HCT116 (cell line): ENCODE measurements around the gene DIP2C.

Experiments used
- EGR1 ChIP-seq: IDR thresholded peaks from 2 replicates; pipeline ENCODE4 v1.6.1; 2012; ENCODE audit warnings: low read depth
- ELF1 ChIP-seq: IDR thresholded peaks from 2 replicates; pipeline ENCODE4 v1.6.1; 2012; ENCODE audit warnings: low read depth, borderline replicate concordance
- EZH2 ChIP-seq: fragments of 200-600 bp; sonication (generic); IDR thresholded peaks from 2 replicates; pipeline ENCODE4 v1.6.1; 2017; ENCODE audit warnings: antibody characterized with exemption, mixed run types
- JUND ChIP-seq: IDR thresholded peaks from 2 replicates; pipeline ENCODE4 v1.6.1; 2012
- POLR2A ChIP-seq: IDR thresholded peaks from 2 replicates; pipeline ENCODE4 v1.7.0; 2011; ENCODE audit warnings: borderline replicate concordance; ENCODE audit not compliant: insufficient read depth, insufficient read length; ENCODE audit errors: extremely low read depth
- POLR2AphosphoS5 ChIP-seq: IDR thresholded peaks from 2 replicates; pipeline ENCODE4 v1.6.1; 2011; ENCODE audit warnings: mild to moderate bottlenecking, low read depth, low read length, moderate library complexity
- SIN3A ChIP-seq: IDR thresholded peaks from 2 replicates; pipeline ENCODE4 v1.6.1; 2012; ENCODE audit warnings: low read depth
- YY1 ChIP-seq: IDR thresholded peaks from 2 replicates; pipeline ENCODE4 v1.6.1; 2011; ENCODE audit warnings: low read length, low read depth, moderate library complexity, mild to moderate bottlenecking; ENCODE audit not compliant: insufficient replicate concordance; ENCODE audit errors: extremely low read depth
- ZFX ChIP-seq: fragments of 450-650 bp; IDR thresholded peaks from 2 replicates; pipeline ENCODE4 v1.6.1; 2017
- ZNF274 ChIP-seq: fragments of 200-500 bp; sonication (Bioruptor generic); IDR thresholded peaks from 2 replicates; pipeline ENCODE4 v1.6.1; 2014; ENCODE audit warnings: mild to moderate bottlenecking, low read depth, low read length, inconsistent platforms
- TF ChIP-seq, protein P1 (sequence below): IDR thresholded peaks from 2 replicates; pipeline ENCODE4 v1.6.1; 2012; ENCODE audit warnings: low read depth
- TF ChIP-seq, protein P2 (sequence below), 3 experiments: fragments of 200-600 bp in 1 of 3; sonication (generic) in 1 of 3; IDR thresholded peaks in 2 of 3; conservative IDR thresholded peaks in 1 of 3; 2 replicates each; pipeline ENCODE4 v1.5.1; 2012 to 2017; ENCODE audit warnings: low read depth in 2 of 3, low read length in 2 of 3, antibody characterized with exemption in 1 of 3, borderline replicate concordance in 1 of 3, control low read depth in 1 of 3, mild to moderate bottlenecking in 1 of 3, mixed read lengths in 1 of 3, mixed run types in 1 of 3, moderate library complexity in 1 of 3; ENCODE audit not compliant: insufficient read depth in 1 of 3
- TF ChIP-seq, protein P3 (sequence below): IDR thresholded peaks from 2 replicates; pipeline ENCODE4 v1.6.1; 2012
- TF ChIP-seq, protein P4 (sequence below): IDR thresholded peaks from 2 replicates; pipeline ENCODE4 v1.6.1; 2011; ENCODE audit warnings: mild to moderate bottlenecking, low read length, moderate library complexity; ENCODE audit not compliant: insufficient replicate concordance; ENCODE audit errors: extremely low read depth

DNA sequence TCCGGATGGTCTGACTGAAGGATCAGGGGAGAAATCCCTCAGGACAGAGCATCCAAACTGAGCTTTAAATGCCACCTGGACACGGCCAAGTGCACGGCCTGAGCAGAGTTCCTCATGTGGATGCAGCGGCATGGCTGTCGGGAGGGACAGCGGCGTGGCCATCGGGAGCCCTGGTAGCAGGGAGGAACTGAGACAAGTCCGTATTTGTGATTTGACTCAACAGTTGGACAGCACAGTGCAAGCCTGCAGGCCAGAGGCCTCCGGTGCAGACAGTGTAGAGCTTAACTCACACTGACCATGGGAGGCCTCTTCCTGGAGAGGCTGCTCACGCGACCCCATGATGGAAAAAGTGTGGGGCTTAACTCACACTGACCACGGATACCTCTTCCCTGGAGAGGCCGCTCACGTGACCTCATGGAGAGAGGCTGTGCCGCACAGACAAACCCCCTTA lies 207.4 kb downstream of the DIP2C start:
- no peak for TF ChIP-seq EZH2
- no peak for TF ChIP-seq ZNF274
- TF ChIP-seq, protein P1, sequence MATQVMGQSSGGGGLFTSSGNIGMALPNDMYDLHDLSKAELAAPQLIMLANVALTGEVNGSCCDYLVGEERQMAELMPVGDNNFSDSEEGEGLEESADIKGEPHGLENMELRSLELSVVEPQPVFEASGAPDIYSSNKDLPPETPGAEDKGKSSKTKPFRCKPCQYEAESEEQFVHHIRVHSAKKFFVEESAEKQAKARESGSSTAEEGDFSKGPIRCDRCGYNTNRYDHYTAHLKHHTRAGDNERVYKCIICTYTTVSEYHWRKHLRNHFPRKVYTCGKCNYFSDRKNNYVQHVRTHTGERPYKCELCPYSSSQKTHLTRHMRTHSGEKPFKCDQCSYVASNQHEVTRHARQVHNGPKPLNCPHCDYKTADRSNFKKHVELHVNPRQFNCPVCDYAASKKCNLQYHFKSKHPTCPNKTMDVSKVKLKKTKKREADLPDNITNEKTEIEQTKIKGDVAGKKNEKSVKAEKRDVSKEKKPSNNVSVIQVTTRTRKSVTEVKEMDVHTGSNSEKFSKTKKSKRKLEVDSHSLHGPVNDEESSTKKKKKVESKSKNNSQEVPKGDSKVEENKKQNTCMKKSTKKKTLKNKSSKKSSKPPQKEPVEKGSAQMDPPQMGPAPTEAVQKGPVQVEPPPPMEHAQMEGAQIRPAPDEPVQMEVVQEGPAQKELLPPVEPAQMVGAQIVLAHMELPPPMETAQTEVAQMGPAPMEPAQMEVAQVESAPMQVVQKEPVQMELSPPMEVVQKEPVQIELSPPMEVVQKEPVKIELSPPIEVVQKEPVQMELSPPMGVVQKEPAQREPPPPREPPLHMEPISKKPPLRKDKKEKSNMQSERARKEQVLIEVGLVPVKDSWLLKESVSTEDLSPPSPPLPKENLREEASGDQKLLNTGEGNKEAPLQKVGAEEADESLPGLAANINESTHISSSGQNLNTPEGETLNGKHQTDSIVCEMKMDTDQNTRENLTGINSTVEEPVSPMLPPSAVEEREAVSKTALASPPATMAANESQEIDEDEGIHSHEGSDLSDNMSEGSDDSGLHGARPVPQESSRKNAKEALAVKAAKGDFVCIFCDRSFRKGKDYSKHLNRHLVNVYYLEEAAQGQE = no peak
- TF ChIP-seq, protein P2, sequence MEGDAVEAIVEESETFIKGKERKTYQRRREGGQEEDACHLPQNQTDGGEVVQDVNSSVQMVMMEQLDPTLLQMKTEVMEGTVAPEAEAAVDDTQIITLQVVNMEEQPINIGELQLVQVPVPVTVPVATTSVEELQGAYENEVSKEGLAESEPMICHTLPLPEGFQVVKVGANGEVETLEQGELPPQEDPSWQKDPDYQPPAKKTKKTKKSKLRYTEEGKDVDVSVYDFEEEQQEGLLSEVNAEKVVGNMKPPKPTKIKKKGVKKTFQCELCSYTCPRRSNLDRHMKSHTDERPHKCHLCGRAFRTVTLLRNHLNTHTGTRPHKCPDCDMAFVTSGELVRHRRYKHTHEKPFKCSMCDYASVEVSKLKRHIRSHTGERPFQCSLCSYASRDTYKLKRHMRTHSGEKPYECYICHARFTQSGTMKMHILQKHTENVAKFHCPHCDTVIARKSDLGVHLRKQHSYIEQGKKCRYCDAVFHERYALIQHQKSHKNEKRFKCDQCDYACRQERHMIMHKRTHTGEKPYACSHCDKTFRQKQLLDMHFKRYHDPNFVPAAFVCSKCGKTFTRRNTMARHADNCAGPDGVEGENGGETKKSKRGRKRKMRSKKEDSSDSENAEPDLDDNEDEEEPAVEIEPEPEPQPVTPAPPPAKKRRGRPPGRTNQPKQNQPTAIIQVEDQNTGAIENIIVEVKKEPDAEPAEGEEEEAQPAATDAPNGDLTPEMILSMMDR (IDR thresholded peaks at IDR 0.05 in 2 of 3, conservative IDR thresholded peaks at IDR 0.05 in 1 of 3; ENCODE audit: borderline replicate concordance in 1 of 3, insufficient read depth in 1 of 3, low read depth in 2 of 3, low read length in 2 of 3) = no peak
- TF ChIP-seq POLR2AphosphoS5 = no peak
- TF ChIP-seq POLR2A = no peak
- TF ChIP-seq, protein P3, sequence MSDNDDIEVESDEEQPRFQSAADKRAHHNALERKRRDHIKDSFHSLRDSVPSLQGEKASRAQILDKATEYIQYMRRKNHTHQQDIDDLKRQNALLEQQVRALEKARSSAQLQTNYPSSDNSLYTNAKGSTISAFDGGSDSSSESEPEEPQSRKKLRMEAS = no peak
- TF ChIP-seq, protein P4, sequence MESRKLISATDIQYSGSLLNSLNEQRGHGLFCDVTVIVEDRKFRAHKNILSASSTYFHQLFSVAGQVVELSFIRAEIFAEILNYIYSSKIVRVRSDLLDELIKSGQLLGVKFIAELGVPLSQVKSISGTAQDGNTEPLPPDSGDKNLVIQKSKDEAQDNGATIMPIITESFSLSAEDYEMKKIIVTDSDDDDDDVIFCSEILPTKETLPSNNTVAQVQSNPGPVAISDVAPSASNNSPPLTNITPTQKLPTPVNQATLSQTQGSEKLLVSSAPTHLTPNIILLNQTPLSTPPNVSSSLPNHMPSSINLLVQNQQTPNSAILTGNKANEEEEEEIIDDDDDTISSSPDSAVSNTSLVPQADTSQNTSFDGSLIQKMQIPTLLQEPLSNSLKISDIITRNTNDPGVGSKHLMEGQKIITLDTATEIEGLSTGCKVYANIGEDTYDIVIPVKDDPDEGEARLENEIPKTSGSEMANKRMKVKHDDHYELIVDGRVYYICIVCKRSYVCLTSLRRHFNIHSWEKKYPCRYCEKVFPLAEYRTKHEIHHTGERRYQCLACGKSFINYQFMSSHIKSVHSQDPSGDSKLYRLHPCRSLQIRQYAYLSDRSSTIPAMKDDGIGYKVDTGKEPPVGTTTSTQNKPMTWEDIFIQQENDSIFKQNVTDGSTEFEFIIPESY = no peak
- no peak for TF ChIP-seq ZFX
- TF ChIP-seq EGR1 = no peak
- no peak for TF ChIP-seq YY1
- no peak for TF ChIP-seq JUND
- TF ChIP-seq SIN3A = no peak
- no peak for TF ChIP-seq ELF1
